HG03469 (cell line): ENCODE results near the gene ABCC3.

ENCODE experiments used
- ATAC-seq: cut with Tn5 transposase; IDR thresholded peaks from one replicate; pipeline ENCODE4 v1.9.1; 2021; ENCODE audit warnings: mild to moderate bottlenecking, moderate library complexity, moderate number of reproducible peaks; ENCODE audit not compliant: unreplicated experiment

The ABCC3 gene, protein sequence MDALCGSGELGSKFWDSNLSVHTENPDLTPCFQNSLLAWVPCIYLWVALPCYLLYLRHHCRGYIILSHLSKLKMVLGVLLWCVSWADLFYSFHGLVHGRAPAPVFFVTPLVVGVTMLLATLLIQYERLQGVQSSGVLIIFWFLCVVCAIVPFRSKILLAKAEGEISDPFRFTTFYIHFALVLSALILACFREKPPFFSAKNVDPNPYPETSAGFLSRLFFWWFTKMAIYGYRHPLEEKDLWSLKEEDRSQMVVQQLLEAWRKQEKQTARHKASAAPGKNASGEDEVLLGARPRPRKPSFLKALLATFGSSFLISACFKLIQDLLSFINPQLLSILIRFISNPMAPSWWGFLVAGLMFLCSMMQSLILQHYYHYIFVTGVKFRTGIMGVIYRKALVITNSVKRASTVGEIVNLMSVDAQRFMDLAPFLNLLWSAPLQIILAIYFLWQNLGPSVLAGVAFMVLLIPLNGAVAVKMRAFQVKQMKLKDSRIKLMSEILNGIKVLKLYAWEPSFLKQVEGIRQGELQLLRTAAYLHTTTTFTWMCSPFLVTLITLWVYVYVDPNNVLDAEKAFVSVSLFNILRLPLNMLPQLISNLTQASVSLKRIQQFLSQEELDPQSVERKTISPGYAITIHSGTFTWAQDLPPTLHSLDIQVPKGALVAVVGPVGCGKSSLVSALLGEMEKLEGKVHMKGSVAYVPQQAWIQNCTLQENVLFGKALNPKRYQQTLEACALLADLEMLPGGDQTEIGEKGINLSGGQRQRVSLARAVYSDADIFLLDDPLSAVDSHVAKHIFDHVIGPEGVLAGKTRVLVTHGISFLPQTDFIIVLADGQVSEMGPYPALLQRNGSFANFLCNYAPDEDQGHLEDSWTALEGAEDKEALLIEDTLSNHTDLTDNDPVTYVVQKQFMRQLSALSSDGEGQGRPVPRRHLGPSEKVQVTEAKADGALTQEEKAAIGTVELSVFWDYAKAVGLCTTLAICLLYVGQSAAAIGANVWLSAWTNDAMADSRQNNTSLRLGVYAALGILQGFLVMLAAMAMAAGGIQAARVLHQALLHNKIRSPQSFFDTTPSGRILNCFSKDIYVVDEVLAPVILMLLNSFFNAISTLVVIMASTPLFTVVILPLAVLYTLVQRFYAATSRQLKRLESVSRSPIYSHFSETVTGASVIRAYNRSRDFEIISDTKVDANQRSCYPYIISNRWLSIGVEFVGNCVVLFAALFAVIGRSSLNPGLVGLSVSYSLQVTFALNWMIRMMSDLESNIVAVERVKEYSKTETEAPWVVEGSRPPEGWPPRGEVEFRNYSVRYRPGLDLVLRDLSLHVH (N-terminal part only)

DNA sequence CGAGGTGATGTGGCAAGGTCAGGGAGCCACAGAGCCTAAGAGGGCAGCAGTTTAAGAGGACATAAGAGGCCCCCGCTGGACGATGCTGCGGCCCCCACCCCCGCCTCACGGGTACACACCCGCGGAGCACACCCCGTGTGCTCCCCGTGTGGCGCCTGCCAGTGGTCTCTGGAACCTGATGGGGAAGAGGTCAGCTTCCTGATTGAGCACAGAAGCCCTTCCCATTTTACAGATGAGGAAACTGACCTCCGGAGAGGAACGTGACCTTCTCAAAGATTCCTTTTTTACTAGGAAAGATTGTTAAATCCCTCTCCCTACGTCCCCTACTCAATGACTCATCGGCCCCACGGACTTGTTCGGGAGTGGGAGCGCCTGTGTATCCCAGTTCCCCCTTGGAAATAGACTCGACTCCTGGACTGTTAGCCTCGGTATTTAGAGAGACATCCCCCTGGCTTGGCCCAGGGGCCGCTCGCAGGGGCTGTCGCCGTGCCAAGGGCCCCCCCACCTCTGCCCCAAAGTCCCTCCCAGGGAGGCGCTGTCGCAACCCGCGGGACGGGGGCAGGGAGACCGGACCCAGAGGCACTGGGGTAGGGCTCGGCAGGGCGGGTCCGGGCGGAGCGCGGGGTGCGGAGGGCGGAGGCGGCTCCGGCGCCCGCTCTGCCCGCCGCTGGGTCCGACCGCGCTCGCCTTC, at the start of gene ABCC3:
ABCC3 (plus strand) TSS at position 658 of the 691 bp plus-strand sequence. CDS start 56 bp downstream, outside the sequence.
- ATAC-seq, result no peak

DNA sequence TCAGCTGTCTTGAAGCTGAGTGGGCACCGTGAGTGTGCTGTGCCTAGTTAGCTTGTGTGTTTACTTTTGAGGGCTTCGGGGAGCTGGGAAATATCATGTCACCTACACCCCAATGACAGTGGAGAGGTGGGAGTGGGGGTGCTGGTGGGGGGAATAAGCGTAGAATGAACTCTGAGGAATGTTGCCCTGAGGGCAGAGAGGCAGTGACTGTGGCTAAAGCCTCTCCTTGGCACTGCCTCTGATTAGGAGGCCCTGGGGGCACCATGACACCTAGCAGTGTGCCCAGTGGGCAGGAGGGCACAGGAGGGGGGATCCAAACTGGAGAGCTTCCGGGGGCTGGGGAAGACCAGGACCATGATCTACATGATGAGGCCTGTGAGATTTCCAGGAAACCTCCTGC, 49.3 kb upstream of the ABCC3 start:
- ATAC-seq, result no peak

DNA sequence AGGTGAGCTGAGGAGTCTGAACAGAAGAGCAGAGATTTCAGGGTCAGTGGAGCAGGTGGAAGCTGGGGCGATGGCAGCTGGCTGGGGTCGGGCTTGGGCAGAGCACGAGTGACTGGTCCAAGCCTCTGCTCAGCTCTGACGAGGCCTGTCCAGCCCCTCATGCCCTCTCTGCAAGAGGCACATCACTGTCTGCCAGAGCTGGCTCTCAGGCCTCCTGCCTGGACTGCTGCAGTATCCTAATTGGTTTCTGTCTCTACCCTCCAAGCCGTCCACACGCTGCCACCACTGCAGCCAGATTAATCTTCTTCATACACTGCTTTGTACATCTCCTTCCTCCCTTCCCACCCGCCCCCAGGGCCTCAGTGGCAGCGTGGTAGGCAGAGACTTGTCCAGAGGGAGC, 48.8 kb upstream of the ABCC3 start:
- no peak for ATAC-seq

DNA sequence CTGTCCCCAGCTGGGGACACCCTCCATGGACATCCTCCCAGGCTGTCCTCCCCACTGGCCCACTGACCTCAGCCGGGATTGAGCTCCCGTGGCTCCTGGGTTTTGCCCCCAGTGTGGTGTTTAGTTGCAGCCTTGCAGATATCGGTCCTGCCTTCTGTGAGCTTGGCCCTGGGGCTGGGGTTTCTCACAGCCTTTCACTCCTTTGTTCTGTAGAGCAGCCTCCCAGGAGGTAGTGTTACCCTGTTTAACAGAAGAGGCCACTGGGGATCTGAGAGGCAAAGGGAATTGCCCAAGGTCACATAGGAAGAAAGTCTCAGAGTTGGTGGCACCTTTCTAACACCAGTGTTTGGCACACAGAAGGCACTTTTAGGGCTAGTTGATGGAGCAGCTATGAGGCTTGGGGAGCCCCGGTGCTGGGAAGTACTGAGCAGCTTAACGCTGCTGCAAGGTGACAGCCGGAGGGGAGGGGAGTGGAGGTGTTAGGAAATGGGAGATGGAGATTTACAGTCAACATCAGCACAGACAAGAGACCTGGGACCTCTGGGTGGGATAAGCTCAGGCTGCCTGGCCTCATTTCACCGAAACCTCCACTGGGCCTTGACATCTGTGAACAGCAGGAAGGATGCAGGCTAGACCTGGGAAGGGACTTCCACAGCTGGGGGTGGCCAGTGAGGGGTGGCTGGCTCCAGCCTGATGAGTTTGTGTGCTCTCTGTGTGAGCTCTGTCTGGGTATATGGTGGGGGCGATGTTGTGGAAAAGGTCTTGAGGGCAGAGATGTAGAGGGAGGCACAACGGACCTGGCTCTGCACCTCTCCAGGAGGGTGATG, 48.0 kb upstream of the ABCC3 start:
- no peak for ATAC-seq

DNA sequence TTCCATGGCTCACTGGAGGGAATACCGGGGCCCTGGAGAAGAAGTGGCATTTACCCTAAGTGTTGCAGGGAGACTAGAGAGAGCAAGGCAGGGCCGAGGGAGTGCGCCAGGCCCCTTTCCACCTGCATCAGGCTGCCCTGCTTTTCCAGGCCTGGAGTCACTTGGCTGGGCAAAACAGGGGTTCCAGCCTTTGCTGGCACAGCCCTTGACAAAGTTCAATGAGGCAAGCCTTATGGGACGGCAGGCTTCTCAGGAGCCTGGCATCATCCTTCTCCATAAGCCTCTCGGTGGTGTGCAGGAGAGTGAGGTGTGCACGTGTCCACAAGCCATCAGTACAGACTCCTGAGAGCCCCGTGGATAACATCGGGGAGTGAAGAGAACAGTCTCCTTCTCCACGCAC, 47.1 kb upstream of the ABCC3 start:
- ATAC-seq, result no peak

DNA sequence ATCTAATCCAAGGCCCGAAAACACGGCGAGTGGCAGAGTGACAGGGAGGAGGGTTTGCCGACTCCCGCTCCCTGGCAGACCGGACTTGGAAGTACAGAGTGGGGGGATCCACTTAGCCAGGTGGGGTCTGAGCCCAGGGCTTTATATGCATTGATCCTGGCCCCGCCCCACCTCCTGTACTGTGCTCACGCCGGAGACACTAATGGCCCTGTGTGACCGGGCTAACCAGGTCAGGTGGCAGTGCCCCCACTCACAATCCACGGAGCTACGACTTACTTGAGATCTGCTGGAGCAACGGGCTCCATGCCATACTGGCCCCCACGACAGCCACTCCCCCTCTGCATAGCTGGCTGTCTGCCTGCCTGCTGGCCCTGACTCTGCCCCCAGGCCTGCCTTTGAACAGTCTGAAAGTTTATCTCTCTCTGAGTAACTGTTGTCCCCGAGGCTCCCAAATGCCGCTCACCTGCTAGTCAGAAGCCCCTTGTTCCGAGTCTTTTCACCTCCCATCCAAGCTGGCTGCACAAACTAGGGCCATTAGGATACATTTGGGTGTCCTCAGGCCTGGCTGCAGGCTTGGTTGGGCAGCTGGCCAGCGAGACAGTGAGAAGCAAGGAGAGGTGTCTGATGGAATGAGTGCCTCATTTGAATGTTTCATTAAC, 46.2 kb upstream of the ABCC3 start:
- no peak for ATAC-seq

DNA sequence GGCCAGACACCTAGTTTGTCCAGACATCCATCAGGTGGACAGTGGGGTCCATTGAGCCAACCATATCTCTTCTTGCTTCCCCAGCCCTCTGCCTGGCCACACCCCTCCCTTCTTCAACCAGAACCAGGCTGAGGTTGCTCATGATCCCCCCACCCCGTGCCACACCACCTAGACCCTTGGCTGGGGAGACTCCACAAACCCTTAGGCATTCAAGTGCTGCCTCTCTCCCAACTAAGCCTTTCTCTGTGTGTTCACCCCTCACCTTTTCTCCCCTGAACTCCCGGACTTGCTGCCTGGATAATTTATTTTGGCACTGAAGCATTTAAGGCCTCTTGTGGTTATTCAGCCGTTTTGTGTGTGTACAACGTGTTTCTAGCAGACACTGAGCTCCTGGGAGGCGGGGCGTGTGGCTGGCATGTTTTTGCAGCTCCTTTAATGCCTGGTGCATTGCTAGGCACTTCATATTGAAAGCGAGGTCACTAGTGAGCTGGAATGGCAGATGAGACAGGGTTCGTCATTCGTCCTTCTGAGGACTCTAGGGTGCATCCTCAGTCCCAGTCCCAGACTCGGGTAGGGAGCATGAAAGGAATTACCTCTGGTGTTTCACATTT, 45.5 kb upstream of the ABCC3 start:
- no peak for ATAC-seq

DNA sequence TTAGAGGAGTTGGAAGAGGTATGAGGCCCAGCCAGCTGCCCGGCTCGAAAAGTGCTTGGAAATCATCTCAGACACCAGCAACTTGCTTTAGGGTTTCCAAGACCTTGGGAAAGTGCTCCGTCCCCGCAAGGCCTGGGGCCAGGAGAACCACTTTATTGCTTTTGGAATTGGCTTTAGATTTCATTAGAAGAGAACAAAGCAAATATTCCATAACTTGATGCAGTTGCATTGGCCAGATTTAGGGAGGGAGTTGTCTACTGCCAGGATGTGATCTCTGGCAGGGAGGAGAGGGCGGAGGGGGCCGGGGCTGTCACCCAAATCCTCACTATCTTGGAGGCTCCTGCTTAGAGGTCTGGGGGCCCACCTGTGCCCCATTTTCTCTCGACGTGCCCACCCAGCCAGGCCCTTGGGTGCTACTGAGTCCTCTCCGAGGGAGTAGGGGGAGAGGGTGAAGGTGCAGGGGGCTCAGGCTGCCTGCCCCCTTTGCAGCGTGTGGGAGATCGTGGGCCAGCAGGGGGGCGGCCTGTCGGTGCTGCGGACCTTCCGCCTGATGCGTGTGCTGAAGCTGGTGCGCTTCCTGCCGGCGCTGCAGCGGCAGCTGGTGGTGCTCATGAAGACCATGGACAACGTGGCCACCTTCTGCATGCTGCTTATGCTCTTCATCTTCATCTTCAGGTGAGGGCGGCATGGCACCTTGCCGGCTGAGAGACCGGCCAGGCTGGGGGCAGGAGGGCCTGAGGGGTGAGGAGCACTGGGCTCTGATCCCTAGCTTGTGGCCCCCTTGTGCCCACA, 43.5 kb upstream of the ABCC3 start:
- no peak for ATAC-seq

DNA sequence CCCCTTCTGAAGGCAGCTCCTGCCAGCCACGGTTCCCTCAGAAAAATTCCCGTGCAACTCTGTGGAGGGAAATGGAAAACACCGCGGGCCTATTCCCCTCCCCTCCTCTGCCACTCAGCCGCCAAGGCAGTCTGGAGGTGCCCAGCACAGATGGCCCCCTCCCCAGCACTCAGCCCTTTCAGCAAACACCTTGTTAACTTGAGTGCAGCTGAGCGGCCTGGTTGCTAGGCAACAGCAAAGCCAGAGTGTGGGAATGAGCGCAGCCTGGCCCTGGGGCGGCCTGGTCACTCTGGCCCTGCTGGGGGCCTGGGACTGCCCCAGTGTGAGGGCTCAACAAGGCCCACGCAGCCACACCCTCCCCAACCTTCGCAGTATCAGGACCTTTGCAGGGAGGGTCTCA, 41.4 kb upstream of the ABCC3 start:
- ATAC-seq, result no peak

DNA sequence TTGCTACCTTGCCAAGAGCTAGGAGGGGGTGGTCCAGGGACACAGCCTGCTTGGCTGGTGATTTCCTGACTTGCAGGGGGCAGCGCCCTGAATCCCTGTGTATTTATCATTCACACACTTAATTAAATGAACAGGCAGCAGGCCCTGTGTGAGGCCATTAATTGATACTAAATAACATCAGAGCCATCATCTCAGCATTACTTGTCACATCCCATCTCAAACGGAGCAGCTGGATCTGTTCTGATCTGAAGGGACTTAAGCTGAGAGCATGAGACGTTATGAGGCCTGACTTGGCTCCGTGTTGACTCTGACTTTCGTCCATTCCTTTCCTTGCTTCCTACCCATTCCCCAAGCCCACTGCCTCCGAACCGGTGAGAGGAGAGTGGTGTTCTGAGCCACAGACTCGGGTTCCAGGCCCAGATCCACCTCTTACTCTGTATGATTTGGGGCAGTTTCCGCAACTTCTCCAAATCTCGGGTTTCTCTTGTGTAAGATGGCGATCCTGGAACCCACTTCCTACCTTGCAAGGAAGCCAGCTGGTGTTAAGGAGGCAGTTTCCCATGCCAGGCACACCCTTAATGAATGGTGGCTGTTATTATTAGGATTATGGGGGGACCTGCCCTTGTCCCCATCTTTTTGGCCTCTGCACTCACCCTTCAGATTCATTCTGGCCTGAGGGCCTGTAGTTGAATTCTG, 40.4 kb upstream of the ABCC3 start:
- no peak for ATAC-seq

DNA sequence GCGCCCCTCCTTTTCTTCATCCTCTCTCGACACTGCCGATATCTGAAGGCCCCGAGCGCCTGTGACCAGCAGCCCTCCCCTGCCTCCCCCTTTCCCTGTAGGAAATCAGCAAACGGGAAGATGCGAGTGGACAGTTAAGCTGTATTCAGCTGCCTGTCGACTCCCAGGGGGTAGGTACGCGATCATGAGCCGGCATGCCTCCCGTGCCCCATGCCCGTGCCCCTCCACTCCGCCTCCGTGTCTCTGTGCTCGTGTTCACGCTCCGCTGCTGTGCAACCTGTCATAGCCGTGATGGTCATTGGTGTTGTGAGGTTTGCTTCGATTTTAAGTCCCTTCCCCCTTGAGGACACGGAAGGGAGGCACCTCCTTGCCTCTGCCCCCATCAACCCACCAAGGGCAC, 39.8 kb upstream of the ABCC3 start:
- no peak for ATAC-seq

DNA sequence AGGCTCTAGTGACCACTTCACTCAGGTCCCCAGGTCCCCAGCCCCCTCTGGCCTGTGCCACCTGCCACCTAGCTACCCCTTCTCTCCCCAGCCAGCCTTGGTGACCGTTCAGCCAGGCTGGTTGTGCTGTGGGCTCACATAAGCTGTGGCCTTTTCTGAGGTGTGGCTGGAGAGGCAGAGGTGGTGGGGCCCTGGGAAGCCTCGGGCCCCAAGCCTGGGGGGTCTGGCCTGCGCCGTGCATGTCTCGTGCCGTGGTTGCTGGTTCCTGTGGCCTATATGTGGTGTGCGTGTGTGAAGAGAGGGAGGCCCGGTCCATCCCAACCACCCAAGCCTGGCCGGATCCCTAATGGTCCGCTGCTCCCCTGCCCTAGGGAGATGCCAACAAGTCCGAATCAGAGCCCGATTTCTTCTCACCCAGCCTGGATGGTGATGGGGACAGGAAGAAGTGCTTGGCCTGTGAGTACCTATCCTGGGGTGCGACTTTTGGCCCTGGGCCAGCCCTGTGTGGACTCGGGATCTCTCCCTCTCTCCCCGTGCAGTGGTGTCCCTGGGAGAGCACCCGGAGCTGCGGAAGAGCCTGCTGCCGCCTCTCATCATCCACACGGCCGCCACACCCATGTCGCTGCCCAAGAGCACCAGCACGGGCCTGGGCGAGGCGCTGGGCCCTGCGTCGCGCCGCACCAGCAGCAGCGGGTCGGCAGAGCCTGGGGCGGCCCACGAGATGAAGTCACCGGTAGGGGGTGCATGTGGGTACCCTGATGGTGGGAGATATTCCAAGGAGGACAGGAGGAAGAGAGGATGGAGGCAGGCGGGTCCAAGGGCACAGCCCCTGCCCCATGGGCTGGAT, 38.3 kb upstream of the ABCC3 start:
- no peak for ATAC-seq

DNA sequence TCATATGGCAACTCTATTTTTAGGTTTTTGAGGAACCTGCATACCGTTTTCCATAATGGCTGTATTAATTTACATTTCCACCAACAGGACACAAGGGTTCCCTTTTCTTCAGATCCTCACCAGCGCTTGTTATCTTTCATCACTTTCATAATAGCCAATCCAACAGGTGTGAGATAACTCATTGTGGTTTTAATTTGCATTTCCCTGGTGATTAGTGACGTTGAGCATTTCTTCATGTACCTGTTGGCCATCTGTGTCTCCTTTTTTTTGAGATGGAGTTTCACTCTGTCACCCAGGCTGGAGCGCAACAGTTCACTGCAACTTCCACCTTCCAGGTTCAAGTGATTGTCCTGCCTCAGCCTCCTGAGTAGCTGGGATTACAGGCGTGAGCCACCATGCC, 36.2 kb upstream of the ABCC3 start:
- no peak for ATAC-seq

DNA sequence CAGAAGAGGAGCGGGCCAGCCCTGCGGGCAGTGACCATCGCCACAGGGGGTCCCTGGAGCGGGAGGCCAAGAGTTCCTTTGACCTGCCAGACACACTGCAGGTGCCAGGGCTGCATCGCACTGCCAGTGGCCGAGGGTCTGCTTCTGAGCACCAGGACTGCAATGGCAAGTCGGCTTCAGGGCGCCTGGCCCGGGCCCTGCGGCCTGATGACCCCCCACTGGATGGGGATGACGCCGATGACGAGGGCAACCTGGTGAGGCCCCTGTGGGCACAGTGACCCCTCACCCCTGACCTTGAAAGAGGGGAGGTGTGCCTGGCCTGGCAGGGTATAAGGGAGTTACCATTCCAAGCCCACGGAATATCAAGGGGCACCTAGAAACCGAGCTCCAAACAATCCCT, 35.1 kb upstream of the ABCC3 start:
- no peak for ATAC-seq

DNA sequence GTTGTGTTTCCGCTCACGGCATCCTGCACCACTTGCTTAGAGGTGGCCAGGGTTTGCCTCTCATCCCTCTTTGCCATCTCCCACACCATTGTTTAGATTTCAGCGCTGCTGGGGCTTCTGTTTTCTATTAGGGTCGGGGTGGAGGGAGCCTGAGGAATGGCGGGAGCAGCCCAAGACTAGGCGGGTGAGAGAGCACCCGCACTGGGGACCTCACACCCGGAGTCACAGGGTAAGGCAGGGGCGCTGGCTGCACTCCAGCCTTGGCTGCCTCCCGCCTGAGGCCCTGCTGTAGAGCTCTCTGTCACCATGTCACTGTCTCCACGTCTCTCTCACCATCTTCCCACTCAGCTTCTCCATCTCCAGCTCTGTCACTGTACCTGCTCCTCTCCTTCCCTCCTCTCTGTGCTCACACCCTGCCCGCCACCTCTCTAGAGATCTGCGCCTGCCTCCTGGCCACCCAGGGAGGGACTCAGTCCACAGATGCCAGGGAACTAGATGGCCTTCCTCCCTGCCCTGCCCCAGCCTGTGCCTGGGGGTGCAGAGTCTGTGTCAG, 32.8 kb upstream of the ABCC3 start:
- no peak for ATAC-seq

DNA sequence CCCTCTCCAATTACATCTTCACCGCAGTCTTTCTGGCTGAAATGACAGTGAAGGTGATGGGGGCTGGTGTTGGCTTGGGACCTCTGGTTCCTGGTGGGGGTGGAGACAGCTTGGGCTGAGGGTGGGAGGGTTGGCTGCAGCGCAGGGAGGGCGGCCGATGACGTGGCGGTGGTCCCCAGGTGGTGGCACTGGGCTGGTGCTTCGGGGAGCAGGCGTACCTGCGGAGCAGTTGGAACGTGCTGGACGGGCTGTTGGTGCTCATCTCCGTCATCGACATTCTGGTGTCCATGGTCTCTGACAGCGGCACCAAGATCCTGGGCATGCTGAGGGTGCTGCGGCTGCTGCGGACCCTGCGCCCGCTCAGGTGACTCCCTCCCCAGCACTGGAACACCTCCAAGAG, 31.8 kb upstream of the ABCC3 start:
- ATAC-seq, result no peak
